DMS 273 (cell line): ENCODE results near the gene TBR1.

Experiments used
- DNase-seq: peaks from one replicate; lab custom pipeline; 2025; ENCODE audit not compliant: unreplicated experiment; lab: John Stamatoyannopoulos, UW

TBR1 gene

DNA sequence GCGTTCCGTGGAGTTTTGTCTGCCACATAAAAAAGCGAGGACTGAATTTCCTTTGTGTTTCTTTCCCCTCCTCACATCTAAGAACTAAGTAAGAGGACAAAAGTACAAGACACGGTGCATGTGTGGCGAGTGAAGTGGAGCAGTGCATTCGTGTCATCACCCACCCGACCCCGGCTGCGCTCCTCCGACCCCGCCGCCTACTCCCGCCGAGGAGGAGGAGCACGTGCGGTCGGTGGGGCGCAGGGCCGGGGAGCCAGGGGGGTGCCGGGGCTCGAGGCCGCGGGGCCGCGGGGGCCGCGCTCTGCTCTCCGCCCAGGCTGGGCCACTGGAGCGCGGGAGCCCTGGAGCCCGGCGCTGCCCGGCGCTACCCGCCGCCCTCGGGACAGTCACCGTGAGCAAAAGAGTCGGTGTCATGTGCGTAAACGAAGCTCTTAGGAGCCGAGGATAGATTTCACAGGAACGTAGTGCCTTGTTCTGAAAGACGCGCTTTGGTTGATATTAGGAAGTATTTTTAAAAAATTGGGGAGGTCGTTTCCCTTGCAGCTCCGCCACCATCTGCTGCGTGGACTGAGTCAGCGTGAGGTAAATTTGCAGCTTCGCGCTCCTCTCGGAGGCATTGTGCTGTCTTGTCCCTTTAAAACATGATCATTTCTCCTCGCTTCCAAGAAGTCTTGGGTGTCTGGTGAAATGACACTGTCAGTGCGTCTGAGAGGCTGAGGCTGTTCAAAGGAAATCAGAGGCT lies 11.0 kb downstream of the TBR1 start:
- DNase-seq: no peak

GRCh38 chr2:161427664-161428587 lies 11.8 kb downstream of the TBR1 start:
- DNase-seq: no peak

DNA sequence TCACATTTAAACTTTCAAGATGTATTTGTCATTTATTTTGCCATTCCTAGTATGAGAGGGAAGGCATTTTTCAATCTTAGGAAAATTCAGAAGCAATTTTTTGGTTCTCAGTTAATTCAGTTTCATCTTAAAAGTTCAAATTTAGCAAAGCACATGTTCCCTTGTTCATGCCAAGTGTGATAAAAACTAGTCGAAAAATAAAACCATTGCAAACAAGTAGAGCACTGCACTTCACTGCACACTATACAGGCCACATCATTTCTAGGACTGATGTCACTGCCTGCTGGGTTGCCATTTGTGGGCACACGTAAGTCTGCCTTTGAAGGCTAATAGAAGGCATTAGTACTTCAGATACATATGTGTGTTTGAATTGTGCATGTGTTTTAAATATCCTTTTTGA lies 14.3 kb downstream of the TBR1 start:
- DNase-seq: no peak

GRCh38 chr2:161432107-161432506 lies 16.0 kb downstream of the TBR1 start:
- DNase-seq: no peak

DNA sequence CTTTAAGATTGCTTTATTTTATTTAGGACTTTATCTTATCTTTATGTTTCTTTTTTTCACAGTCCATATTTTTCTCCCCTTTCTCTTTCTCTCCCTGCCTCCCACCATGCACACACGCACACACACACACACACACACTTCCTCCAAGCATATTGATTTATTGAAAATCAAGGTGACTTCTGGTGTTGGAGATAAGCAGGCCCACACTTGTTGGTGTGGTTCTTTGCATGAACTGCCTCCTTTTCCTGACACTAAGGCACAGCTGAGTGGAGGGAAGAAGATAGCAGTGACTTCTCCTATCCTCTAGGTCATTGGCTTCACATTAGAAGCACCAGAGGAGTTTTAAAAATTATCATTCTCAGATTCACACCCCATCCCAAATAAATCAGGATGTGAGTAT lies 18.0 kb downstream of the TBR1 start:
- DNase-seq: no peak

DNA sequence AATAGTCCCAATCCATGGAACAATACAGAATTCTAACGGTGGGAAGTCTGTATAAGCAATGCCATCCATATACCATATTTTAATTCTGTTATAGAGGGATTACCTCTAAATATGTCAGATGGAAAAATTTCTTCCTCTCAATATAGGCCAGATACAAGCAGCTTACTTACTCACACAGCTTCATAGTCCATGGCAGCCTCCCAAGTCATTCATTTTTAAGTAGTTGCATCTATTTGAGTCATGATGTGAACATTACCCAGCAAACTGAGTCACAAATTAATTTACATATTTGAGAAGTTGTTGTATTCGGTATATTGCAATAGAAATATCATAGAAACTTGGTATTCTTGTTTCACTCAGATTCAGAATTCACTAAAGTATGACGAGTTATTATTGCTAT lies 20.3 kb downstream of the TBR1 start:
- no peak for DNase-seq

GRCh38 chr2:161438598-161438997 lies 22.5 kb downstream of the TBR1 start:
- DNase-seq: no peak

DNA sequence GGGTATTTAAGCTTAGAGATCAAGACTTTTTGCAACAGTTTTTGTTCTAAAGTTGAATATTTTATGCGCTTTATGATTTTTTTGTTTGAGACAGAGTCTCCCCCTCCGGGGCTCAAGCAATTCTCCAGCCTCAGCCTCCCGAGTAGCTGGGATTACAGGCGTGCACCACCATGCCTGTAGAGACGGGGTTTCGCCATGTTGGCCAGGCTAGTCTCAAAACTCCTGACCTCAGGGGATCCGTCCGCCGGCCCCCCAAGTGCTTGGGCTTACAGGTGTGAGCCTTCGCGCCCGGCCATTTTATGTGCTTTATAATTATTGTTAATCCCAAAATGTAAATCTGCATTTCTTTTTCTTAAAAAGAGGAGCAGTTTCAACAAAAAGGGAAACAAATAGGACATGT lies 29.0 kb downstream of the TBR1 start:
- no peak for DNase-seq

GRCh38 chr2:161448431-161448830 lies 32.3 kb downstream of the TBR1 start:
- DNase-seq: no peak

- no peak for DNase-seq
Measured at GRCh38 chr2:161471631-161472030, 55.5 kb downstream of the TBR1 start.

- no peak for DNase-seq
Measured at GRCh38 chr2:161474920-161475319, 58.8 kb downstream of the TBR1 start.
